CD1c-positive myeloid dendritic cell (primary cell): Measurements from ENCODE around the gene NAA25.
"Not testable (repeated sequence)": the region's sequence is repeated elsewhere in the genome, so short reads cannot be mapped to it uniquely, and the experiment has no call there.

Source experiments
- DNase-seq: peaks from one replicate; pipeline ENCODE4 v3.0.0-alpha.2; 2016; ENCODE audit errors: extremely low spot score

Gene NAA25

DNA sequence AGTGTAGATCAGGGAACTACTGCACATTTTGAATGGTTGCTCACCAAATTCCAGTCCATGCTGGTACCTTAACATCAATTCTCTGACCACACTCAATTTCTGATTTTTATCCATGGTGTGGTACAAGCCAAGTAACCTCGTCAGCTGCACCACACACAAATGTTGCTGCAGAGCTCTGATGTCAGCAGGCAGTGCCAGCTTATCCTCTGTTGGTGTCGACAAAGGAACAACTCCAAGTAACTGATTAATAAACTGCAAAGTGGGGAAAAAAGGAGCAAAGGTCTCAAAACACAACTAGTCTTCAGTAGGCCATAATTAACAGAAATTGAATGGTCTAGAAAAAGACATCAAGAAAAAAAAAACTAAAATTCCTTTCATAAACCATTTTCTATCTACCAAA is 47.4 kb downstream of the NAA25 start:
- no peak for DNase-seq

DNA sequence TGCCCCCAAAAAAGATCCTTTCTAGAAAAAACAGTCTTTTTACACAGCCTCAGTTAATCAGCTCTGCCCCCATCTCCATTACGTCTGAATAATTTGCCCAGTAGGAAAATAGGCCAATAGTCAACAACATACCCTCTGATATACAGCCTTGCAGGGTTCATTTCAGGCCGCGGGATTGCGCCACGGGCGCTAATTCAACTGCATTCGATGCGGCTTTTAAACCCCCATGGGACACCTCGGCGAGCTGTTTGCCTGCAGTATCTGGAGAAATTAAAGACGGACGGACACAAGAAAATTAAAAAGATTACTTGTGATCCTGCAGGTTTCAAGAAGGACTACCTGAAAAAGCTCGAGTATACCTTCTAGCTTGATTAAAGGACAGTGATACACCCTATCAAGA is 59.2 kb downstream of the NAA25 start:
- no peak for DNase-seq

DNA sequence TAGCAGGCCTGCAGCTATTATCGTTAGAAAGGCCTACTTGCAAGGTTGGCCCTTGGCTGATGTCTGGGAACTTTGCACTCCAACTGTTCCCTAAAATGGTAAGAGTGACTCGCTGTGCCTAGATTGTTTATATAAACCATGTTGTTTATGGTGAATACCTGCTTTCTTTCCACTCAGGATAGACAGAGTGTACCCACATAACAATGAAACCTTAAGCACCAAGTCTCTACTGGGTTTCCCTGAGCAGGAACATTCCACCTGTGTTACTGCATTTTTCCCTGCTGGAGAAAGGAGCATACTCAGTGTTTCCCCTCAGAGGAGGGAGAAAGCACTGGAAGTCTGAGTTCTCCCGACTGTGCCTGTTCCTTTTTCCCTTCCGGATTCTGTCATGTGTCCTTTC is 62.6 kb downstream of the NAA25 start:
- no peak for DNase-seq

DNA sequence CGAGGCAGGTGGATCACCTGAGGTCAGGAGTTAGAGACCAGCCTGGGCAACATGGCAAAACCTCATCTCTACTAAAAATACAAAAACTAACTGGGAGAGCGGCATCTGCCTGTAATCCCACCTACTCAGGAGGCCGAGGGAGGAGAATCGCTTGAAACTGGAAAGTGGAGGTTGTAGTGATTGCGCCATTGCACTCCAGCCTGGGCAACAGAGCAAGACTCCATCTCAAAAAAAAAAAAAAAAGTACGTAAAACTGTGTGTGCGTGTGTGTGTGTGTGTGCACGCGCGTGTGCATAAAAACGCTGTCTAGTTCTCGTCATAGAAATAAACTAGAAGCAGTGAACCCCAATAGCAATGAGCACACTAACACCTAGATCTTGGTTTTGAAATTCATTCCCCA is 72.0 kb downstream of the NAA25 start:
- not testable (repeated sequence) for DNase-seq

DNA sequence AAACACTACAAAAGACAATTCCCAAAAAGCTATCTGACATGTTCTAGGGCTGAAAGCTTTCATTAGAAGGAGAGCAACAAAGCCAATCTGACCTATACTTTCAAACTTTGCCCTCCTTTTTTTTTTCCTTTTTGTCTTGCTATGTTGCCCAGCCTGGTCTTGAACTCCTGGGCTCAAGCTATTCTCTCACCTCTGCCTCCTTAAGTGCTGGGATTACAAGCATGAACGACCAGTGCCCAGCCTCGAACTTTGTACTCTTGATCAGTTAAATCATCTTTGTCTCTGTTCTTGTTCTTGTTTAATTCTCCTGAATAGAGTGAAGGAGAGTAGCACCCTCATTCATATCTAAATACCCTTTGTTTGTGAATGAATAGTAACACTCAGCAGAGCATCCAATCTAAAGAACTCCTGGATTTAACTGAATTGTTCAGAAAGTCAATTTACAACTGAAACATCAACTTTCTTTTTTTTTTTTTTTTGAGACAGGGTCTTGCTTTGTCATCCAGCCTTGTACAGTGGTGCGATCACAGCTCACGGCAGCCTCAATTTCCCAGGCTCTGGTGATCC is 73.3 kb downstream of the NAA25 start:
- no peak for DNase-seq

DNA sequence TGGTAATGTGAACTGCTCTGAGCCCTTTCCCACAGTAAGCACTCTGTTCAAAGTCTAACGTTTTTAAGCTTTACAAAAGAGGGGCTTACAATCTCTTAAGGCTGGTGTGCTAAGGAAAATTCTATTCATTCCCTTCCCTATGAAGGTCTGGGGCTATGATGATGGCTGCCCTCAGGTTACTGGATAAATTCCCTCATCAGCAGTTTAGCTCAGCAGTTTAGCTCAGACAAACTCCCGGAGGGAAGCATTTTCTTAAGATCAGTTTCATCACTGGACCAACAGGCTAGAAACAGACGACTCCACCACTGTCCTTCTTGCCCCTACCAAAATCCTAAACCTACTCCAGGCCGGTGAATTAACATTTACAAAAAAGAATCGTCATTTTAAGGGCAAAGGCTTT is 76.3 kb downstream of the NAA25 start:
- DNase-seq, result no peak

DNA sequence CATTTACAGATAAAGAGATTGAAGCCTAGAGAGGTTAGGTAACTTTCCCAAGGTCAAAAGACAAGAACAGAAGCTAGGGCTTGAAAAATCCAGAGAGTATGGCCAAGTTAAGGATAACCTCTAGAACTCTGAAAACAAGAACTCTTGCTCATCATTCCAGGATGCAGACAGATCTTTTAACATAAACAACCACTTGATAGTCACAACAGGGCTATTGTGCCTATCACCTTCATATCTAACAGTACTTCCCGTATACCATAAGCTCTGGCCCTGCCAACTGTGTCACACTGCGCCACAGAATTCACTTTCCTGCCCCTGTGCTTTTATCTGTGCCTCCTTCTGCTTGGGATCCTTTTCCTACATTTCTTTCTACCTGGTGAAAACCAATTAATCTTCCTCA is 77.1 kb downstream of the NAA25 start:
- DNase-seq, result no peak

DNA sequence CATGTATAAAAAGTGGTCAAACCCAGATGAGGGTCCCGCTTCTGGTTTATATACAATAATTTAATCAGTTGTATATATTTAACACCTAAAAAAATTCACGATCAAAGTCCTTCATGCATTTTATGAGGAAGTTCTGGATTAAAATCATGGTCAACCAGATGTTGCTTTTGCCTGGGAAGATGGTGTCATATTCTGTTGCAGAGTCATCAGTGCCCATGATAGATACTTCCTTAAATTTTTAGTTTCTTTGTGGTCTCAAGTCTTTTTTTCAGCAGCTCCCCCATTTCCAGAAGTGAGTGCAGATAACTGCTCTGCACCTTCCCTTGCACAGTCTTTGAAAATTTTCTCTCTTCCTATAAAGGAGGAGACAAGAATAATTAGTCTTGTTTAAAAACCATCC is 79.3 kb downstream of the NAA25 start:
- peak; percentile 48 for DNase-seq

DNA sequence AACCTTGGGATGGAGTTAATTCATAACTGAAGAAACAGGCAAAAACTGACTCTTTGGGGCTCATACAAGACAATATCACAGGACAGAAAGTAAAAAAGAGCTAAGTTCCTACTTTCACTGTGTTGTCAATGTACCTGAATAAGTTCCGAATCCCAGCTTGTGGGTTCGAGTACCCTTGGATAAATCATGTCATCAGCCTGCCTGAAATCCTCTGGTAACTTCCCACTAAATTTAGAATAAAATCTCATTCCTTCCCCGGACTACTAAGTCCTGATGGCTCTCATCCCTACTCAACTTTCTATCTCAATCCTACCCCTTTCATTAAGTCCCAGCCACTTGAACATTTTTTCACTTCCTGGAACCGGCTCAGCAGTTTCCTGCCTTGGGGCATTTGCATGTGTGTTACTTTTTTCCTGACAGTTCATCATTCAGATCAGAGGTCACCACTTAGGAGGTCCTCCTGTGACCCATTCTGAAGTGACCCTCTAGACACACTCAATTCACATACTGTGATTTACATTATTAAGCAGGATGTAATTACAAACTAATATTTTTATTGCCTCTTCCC is 82.7 kb downstream of the NAA25 start:
- DNase-seq, result peak; percentile 8

DNA sequence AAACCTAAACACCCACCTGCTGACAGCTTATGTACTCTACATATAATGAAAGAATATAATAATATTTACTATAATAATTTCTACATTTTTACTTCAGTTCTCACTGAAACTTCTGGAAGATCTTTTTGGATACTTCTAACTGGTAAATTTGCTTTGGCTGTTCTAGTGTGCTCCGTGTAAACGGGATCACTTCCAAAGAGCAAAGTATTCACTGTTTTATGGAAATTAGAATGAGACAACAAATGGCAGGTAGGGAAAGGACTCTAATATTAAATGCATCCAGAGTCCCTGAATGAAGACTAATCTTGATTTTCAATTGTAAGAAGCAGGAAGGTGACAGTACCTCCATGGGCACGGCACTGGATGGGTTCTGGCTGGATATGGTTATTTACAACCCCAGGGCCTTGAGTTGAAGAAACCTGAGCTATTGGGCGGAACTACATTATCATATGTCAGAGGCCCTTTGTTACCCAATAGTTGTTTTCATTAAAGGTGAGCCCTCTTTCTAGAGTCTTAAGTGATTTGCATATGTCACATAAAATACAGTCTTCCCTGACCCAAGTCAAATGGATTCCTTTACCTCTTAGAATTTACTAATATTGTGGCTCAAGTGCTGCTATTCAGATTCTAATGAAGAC is 84.7 kb downstream of the NAA25 start:
- no peak for DNase-seq

DNA sequence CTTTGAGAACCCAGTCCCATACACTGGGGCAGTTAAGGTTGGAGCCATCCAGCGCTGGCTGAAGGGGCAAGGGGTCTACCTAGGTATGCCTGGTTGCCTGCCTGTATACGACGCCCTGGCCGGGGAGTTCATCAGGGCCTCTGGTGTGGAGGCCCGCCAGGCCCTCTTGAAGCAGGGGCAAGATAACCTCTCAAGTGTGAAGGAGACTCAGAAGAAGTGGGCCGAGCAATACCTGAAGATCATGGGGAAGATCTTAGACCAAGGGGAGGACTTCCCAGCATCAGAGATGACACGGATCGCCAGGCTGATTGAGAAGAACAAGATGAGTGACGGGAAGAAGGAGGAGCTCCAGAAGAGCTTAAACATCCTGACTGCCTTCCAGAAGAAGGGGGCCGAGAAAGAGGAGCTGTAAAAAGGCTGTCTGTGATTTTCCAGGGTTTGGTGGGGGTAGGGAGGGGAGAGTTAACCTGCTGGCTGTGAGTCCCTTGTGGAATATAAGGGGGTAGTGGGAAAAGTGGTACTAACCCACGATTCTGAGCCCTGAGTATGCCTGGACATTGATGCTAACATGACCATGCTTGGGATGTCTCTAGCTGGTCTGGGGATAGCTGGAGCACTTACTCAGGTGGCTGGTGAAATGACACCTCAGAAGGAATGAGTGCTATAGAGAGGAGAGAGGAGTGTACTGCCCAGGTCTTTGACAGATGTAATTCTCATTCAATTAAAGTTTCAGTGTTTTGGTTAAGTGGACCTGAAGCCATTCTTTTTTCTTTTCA is 86.2 kb downstream of the NAA25 start:
- no peak for DNase-seq

DNA sequence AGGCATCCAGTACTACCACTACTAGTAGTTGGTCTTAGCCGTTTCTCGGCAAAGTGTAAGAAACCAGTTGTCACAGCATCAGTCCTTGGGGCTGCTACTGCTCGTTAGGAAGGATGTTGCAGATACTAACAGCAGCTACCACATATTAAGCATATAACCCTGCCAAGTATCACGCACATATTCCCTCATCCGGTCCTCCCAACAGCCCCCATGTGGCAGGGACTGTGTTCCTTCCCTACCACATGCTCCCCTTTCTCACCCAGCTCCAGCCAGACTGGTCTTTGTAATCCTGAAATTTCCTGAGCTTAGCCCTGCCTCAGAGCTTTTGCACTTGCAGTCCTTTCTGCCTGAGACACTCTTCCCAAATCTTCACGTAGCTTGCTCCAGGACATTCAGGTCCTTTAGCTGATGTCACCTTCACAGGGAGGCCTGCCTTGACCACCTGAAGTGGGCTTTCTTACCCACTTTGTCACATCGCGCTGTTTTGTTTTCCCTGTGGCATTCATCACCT is 87.6 kb downstream of the NAA25 start:
- DNase-seq, result no peak

DNA sequence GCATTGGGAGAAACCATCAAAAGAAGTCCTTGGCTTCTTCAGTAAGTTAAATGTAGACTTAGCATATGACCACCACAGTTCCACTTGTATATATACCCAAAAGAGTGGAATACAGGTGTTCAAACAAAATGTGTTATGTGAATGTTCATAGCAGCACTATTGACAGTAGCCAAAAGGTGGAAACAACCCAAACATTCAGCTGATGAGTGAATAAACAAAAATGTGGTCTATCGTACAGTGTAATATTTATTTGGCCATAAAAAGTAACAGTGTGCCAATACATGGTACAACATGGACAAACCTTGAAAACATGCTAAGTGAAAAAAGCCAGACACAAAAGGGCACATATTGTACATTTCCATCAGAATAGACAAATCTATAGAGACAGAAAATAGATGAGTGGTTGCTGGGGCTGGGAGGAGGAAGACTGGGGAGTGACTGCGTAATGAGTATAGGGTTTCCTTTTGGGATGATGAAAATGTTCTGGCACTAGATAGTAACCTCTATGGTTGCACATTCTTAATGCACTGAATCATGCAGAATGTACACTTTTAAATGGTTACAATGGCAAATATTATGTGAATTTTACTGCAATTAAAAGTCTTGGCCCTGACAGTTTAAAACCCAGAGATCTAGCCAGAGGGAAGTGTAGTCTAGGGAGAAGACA is 89.9 kb downstream of the NAA25 start:
- no peak for DNase-seq

DNA sequence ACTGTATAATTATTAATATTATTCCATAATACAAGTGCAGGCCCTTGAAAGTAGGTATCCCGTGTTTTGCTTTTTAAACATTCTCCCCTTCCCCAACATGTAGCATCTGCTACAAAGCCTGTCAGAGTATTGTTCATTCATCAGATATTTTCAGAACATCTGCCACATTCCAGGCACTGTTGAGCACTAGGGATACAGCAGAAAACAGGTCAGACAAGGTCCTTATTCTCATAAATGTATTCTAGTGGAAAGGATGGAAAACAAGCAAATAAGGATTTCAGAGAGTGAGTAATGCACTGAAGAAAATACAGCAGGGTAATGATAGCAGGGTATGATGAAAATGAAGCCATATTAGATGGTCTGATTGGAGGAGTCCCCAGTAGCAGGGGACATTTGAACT is 91.5 kb downstream of the NAA25 start:
- no peak for DNase-seq

DNA sequence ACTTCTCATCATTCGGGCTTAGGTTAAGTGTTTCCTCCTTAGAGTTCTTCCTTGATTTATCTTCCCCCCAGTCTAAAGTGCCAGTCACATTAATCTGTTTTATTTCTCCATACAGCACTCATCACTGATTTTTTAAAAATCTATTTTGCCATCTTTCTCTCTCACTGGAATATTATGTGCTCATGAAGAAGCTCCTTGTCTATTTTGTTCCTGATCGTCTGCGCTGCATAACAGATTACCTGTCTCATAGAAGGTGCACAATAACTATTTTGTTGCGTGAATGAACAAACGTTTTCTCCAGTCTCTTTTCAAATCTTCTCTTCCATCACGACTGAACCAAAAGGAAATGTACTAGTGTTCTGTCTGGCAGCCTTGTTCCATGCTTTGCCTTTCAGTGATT is 92.6 kb downstream of the NAA25 start:
- DNase-seq, result no peak

DNA sequence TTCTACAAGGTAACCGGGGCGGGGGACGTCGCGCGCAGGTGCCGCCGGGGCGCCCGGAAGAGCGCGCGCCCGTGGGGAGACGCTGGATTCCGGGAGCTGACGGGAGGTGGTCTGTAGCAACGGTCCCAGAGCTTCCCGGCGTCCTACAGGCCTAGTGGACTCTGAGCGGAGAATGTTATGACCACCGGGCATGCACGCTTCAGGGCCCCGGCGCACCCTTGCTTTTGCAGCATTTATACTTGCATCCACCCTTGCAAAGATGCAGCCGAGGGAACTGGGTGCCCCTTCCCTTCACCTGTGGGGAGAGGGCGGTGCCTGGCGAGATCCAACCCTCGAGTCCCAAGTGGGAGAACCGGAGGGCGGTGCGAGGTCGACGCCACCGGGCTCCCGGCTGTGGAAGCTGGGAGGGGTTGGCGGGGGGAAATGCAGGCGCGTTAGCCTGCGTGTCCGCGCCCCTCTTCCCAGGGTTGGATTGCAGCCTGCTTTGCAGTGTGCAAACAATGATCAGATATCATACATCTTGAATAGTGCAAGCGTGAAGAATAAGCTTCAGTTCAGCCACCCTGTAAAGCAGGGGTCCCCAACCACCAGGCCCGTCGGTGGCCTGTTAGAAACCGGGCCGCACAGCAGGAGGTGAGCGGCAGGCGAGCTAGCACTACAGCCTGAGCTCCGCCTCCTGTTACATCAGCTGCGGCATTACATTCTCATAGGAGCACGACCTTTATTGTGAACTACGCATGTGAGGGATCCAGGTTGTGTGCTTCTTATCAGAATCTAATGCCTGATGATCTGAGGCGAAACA is 94.8 kb downstream of the NAA25 start:
- DNase-seq, result peak; percentile 56

DNA sequence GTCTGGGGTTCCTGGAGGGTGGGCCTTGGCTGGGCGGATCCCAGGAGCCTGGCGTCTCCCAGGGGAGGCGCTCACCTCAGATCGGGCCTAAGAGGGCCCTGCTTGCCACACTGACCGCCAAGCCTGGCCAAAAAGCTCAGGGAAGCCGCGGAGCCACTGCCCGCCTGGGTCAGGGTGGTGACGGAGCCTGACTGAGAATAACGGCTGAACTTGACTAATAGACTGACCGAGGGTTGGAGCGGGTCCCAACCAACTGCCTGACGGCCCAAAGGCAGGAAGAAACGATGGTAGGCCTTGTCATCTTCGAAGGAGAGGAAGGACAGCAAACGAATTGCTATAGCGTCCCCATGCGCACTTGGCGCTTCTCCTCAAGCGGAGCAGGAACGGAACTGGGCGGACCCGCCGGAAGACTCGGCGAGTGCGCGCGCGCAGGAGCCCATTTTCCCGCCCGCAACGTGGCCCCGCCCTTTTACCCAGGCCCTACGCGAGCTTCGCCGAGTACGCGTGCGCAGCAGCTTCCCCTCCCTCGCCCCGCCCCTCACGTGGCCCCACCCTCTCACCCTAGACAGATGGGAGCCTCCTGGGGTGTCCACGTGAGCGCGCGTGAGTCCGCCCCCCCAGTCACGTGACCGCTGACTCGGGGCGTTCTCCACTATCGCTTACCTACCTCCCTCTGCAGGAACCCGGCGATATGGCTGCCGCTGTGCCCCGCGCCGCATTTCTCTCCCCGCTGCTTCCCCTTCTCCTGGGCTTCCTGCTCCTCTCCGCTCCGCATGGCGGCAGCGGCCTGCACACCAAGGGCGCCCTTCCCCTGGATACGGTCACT is 95.6 kb downstream of the NAA25 start, which contains the start of the genes ERP29 and TMEM116:
Gene ERP29 (plus strand): TSS at position 652 of the 826 bp plus-strand sequence. CDS start 40 bp downstream, at position 692.
Gene TMEM116 (minus strand): TSS at position 391 of the 826 bp plus-strand sequence. CDS start 7,895 bp downstream, outside the sequence.
- DNase-seq, result peak; percentile 100

DNA sequence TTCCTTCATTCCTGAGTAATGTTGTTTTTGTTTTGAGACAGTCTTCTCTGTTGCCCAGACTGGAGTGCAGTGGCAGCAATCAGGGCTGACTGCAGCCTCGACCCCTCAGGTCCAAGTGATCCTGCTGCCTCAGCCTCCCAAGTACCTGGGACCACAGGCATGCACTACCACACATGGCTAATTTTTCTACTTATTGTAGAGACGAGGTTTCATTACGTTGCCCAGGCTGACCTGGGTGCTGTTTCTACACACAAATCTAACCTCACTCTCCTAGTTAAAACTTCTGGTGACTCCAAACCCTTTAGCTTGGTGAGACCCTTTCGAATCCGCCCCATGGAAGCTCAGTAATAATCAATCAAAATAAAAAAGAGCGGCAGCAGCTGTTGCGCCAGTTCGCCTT is 96.9 kb downstream of the NAA25 start:
- no peak for DNase-seq

DNA sequence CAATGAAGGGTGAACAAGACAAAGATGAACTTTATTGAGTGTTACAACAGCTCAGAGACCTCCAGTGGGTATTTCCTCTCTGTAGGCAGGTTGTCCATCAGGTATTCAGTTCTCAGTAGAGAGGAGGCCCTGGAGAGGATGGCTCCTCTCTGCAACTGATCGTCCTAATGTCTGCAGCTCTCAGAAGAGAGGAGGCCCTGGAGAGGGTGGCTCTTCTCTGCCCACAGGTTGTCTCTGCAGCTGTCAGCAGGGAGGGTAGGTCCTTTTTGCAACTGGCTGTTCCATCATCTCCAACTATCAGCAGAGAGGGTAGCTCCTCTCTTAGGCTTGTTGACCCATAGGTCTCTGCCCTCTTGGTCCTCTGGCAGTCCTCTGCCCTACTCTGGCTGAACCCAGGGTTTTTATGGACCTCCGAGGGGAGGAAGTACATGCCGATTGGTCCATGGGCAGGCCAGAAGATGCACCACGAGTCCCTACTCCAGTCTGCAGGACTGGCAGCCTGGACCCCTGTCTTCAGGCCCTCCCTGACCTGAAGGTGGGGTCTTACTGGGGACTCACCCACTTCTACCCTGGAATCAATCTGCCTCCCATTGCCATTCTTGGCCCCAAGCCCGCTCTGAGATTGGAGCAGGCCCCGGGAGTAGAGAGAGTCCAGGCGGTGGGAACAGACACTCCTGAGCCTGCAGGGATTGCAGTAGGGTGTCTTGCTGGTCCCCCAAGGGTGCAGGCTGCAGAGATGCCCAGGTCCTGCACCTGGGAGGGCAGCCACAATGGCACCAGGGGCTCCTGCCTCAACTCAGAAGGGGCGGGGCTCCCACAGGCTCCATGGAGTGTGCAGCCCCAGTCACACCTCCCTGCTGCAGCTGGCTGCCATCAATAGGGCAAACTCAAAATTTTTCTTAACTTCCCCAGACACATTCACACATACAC is 97.9 kb downstream of the NAA25 start:
- DNase-seq, result no peak
